HEK293 (cell line): ENCODE results near the gene TRIM24.

Experiments
- CTCF ChIA-PET: fragments of 350-600 bp; formaldehyde crosslinking; extraction: SDS; loops from one replicate; lab custom pipeline; 2021; ENCODE audit warnings: antibody characterized with exemption; lab: Yijun Ruan, JAX
- POLR2A ChIA-PET: fragments of 300-600 bp; formaldehyde crosslinking; extraction: SDS; loops from one replicate; lab custom pipeline; 2020; ENCODE audit warnings: antibody characterized with exemption, inconsistent platforms; lab: Yijun Ruan, JAX
- H3K27ac ChIP-seq: fragments of 200-500 bp; sonication (Bioruptor generic); 2 replicates; pipeline ENCODE4 v1.5.1; 2014; ENCODE audit warnings: low read depth, low read length, control low read depth, inconsistent platforms; ENCODE audit errors: extremely low read depth
- H3K36me3 ChIP-seq, 2 experiments: fragments of 200-500 bp in 1 of 2; sonication (Bioruptor generic) in 1 of 2; 1 replicate in 1 of 2; 2 replicates in 1 of 2; pipeline ENCODE4 v1.5.1; 2014 to 2017; ENCODE audit warnings: inconsistent platforms in 2 of 2, low read length in 2 of 2; ENCODE audit not compliant: control insufficient read depth in 2 of 2, insufficient read depth in 1 of 2
- H3K4me1 ChIP-seq: fragments of 200-500 bp; sonication (Bioruptor generic); 2 replicates; pipeline ENCODE4 v1.5.1; 2014; ENCODE audit warnings: mild to moderate bottlenecking, low read length, inconsistent platforms; ENCODE audit not compliant: control insufficient read depth, insufficient read depth
- H3K4me3 ChIP-seq: 2 replicates; pipeline ENCODE4 v1.5.1; 2011; ENCODE audit warnings: low read depth, mild to moderate bottlenecking, control low read depth, low read length, moderate library complexity
- H3K9me3 ChIP-seq: fragments of 200-500 bp; sonication (Bioruptor generic); 2 replicates; pipeline ENCODE4 v1.5.1; 2014; ENCODE audit warnings: low read depth, low read length, inconsistent platforms; ENCODE audit not compliant: control insufficient read depth, insufficient read depth
- GLI4 ChIP-seq: fragments of 450-650 bp; formaldehyde crosslinking; IDR thresholded peaks from 2 replicates; pipeline ENCODE4 v1.5.1; 2016; ENCODE audit warnings: missing biosample characterization, missing genetic modification characterization
- GLIS2 ChIP-seq: fragments of 450-650 bp; formaldehyde crosslinking; IDR thresholded peaks from 2 replicates; pipeline ENCODE4 v1.5.1; 2016; ENCODE audit warnings: missing biosample characterization, missing genetic modification characterization
- HOXA7 ChIP-seq: sonication (generic); formaldehyde crosslinking; IDR thresholded peaks from 2 replicates; pipeline ENCODE4 v1.8.1; 2022; ENCODE audit warnings: missing genetic modification reagents, borderline replicate concordance
- PRDM6 ChIP-seq: fragments of 450-650 bp; formaldehyde crosslinking; IDR thresholded peaks from 2 replicates; pipeline ENCODE4 v1.5.1; 2017; ENCODE audit warnings: missing biosample characterization, missing genetic modification characterization
- TCF7L2 ChIP-seq: IDR thresholded peaks from 2 replicates; pipeline ENCODE4 v1.6.1; 2011; ENCODE audit warnings: low read depth, mild to moderate bottlenecking, inconsistent platforms, low read length, moderate library complexity, borderline replicate concordance
- ZBTB11 ChIP-seq: fragments of 450-650 bp; formaldehyde crosslinking; conservative IDR thresholded peaks from 2 replicates; pipeline ENCODE4 v1.5.1; 2016; ENCODE audit warnings: low read depth, missing biosample characterization, missing genetic modification characterization
- ZFP3 ChIP-seq: fragments of 450-650 bp; formaldehyde crosslinking; IDR thresholded peaks from 2 replicates; pipeline ENCODE4 v1.5.1; 2016; ENCODE audit warnings: low read depth, missing biosample characterization, missing genetic modification characterization
- ZNF184 ChIP-seq: fragments of 450-650 bp; IDR thresholded peaks from 2 replicates; pipeline ENCODE4 v1.5.1; 2018; ENCODE audit warnings: missing biosample characterization, mild to moderate bottlenecking, missing genetic modification characterization
- ZNF221 ChIP-seq: fragments of 450-650 bp; formaldehyde crosslinking; IDR thresholded peaks from 2 replicates; pipeline ENCODE4 v1.5.1; 2017; ENCODE audit warnings: missing biosample characterization, missing genetic modification characterization, borderline replicate concordance
- ZNF23 ChIP-seq: fragments of 450-650 bp; formaldehyde crosslinking; IDR thresholded peaks from 2 replicates; pipeline ENCODE4 v1.5.1; 2016; ENCODE audit warnings: missing biosample characterization, missing genetic modification characterization, borderline replicate concordance
- ZNF26 ChIP-seq: fragments of 450-650 bp; formaldehyde crosslinking; IDR thresholded peaks from 2 replicates; pipeline ENCODE4 v1.5.1; 2016; ENCODE audit warnings: missing biosample characterization, missing genetic modification characterization
- ZNF449 ChIP-seq: fragments of 450-650 bp; formaldehyde crosslinking; IDR thresholded peaks from 2 replicates; pipeline ENCODE4 v1.5.1; 2017; ENCODE audit warnings: missing biosample characterization, mild to moderate bottlenecking, missing genetic modification characterization, moderate library complexity
- ZNF585B ChIP-seq: fragments of 450-650 bp; formaldehyde crosslinking; IDR thresholded peaks from 2 replicates; pipeline ENCODE4 v1.5.1; 2016; ENCODE audit warnings: missing biosample characterization, missing genetic modification characterization
- ZNF626 ChIP-seq: fragments of 450-650 bp; sonication (Bioruptor Pico); formaldehyde crosslinking; IDR thresholded peaks from 2 replicates; pipeline ENCODE4 v1.5.1; 2018; ENCODE audit warnings: missing biosample characterization, missing genetic modification characterization, inconsistent platforms
- ZNF704 ChIP-seq: fragments of 450-650 bp; formaldehyde crosslinking; IDR thresholded peaks from 2 replicates; pipeline ENCODE4 v1.5.1; 2016; ENCODE audit warnings: missing biosample characterization, missing genetic modification characterization
- ZSCAN5A ChIP-seq: fragments of 450-650 bp; formaldehyde crosslinking; IDR thresholded peaks from 2 replicates; pipeline ENCODE4 v1.5.1; 2016; ENCODE audit warnings: missing biosample characterization, missing genetic modification characterization

TRIM24 gene

GRCh38 chr7:138584283-138584682 lies 124.2 kb downstream of the TRIM24 start:
- TF ChIP-seq ZNF23 (tag by site-specific recombination) (no peak), ZFP3 (tag by site-specific recombination) (no peak), GLIS2 (no peak), ZNF221 (tag by site-specific recombination) (no peak), PRDM6 (tag by site-specific recombination) (no peak), HOXA7 (CRISPR knock-in tag) (no peak), TCF7L2 (no peak), ZNF449 (tag by site-specific recombination) (no peak), ZNF626 (tag by site-specific recombination) (no peak), ZNF585B (tag by site-specific recombination) (no peak), ZNF184 (tag by site-specific recombination) (no peak), ZBTB11 (tag by site-specific recombination) (no peak), ZNF26 (tag by site-specific recombination) (no peak), GLI4 (no peak), ZNF704 (tag by site-specific recombination) (no peak), ZSCAN5A (tag by site-specific recombination) (no peak)
- Histone ChIP-seq H3K4me3 (no peak overlapping the region), H3K27ac (no peak overlapping the region), H3K36me3 (peaks cover 13 to 78% of the 10 kb centered on the region in 2 experiments), H3K4me1 (no peaks in the 10 kb centered on the region), H3K9me3 (no peaks in the 10 kb centered on the region)
- CTCF ChIA-PET, result interaction anchor here (1.3 kb wide), 1 partner anchor 155 kb away, joined by 3 read pairs; no protein-coding TSS in a partner anchor
- POLR2A ChIA-PET, result interaction anchor here (0.6 kb wide), 1 partner anchor 132 kb away, joined by 3 read pairs; no protein-coding TSS in a partner anchor
